GM19240 (cell line): ENCODE measurements around the gene CD82.

Experiments
- DNase-seq: peaks from one replicate; pipeline ENCODE4 v3.0.0; 2011; ENCODE audit warnings: low spot score; ENCODE audit not compliant: insufficient read length

Gene CD82

GRCh38 chr11:44661311-44661717, 95.9 kb downstream of the CD82 start:
- no peak for DNase-seq
